ENCODE measurements around the gene FNBP1.

DNA sequence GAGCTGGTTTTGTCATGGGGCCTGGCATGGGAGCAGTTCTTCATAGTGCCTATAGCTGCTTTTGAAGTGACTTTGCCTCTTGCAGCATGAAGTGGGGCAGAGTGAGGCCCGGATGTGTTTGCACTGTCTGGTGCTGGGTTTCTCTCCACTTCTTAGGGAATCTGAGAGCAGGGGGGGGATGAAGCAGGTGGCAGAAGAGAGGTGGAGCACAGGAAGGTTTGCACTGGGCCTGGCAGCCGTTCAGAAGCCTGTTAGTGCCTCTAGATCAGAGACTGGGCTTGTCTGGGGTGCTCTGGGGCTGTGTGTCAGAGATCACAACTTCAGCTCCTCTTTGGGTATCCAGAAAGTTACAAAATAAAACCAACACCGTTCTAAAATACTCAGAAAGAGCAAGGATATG is 189.4 kb downstream of the FNBP1 start:
- TF ChIP-seq POLR2A (IDR thresholded peaks at IDR 0.05) = no peak
- TF ChIP-seq, protein P1, sequence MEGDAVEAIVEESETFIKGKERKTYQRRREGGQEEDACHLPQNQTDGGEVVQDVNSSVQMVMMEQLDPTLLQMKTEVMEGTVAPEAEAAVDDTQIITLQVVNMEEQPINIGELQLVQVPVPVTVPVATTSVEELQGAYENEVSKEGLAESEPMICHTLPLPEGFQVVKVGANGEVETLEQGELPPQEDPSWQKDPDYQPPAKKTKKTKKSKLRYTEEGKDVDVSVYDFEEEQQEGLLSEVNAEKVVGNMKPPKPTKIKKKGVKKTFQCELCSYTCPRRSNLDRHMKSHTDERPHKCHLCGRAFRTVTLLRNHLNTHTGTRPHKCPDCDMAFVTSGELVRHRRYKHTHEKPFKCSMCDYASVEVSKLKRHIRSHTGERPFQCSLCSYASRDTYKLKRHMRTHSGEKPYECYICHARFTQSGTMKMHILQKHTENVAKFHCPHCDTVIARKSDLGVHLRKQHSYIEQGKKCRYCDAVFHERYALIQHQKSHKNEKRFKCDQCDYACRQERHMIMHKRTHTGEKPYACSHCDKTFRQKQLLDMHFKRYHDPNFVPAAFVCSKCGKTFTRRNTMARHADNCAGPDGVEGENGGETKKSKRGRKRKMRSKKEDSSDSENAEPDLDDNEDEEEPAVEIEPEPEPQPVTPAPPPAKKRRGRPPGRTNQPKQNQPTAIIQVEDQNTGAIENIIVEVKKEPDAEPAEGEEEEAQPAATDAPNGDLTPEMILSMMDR (IDR thresholded peaks at IDR 0.05) = no peak

Data from lower leg skin (tissue), 3 donors.